ENCODE data around the gene GPBP1. TPM values are rescaled to one million over a fixed set of nuclear protein-coding genes. Genes with fewer than 3 reads are reported as not detected.

Gene GPBP1
- total and polyA plus RNA-seq, 2 donors (not counting 3 experiments of a cell fraction or from before 2014, with no cell fraction given) = 11.7 to 57.4 TPM

DNA sequence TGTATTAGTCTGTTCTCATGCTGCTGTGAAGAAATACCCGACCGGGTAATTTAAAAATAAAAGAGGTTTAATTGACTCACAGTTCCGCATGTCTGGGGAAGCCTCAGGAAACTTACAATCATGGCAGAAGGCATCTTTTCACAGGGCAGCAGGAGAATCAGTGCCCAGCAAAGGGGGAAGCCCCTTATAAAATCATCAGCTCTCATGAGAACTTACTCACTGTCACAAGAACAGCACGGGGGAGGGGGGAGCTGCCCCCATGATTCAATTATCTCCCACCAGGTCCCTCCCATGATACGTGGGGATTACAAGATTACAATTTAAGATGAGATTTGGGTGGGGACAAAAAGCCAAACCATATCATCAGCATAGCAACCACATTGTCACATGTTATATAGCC, 102.5 kb downstream of the GPBP1 start:
- no peaks in the 10 kb centered on the region for H4K20me1 ChIP-seq (replicated peaks; ENCODE audit: control insufficient read depth, extremely low read depth, insufficient read depth, low read length)
- no peaks in the 10 kb centered on the region for H3K9me1 ChIP-seq (replicated peaks; ENCODE audit: control insufficient read depth, extremely low read depth, insufficient read depth, low read length)
- CTCF ChIA-PET = interaction anchor here (1.4 to 4.4 kb wide), 3 partner anchors 10 to 388 kb away, joined by 5 to 39 read pairs (median 6); no protein-coding TSS in a partner anchor
- DNase-seq (ENCODE audit: low read depth, low spot score) (no peak), FAIRE-seq (no peak)
- H3K4me3 ChIP-seq (replicated peaks in 1 of 3; ENCODE audit: insufficient read depth in 1 of 3, low read depth in 1 of 3, low read length in 3 of 3) = no peak overlapping the region
- dilution Hi-C loops (cut with MboI; ENCODE audit: extremely low pct_ligation_motif_present, low sequenced_read_pairs) (no loop called here), intact Hi-C loops (cut with micrococcal nuclease) (loop anchor here (2.0 to 5.0 kb wide), 2 partner anchors 139 to 1006 kb away; no protein-coding TSS in a partner anchor)
- TF ChIP-seq POLR2AphosphoS5 (IDR thresholded peaks at IDR 0.05; ENCODE audit: insufficient read depth, low read depth, low read length) = no peak
- TF ChIP-seq, protein P1, sequence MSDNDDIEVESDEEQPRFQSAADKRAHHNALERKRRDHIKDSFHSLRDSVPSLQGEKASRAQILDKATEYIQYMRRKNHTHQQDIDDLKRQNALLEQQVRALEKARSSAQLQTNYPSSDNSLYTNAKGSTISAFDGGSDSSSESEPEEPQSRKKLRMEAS (IDR thresholded peaks at IDR 0.05; ENCODE audit: insufficient read depth, insufficient read length) = no peak
- no peak for TF ChIP-seq JUN (IDR thresholded peaks at IDR 0.05; ENCODE audit: borderline replicate concordance, insufficient read depth, insufficient read length, low read depth)
- TF ChIP-seq MYC (IDR thresholded peaks at IDR 0.05; ENCODE audit: low read depth, low read length) = no peak
- no peak for TF ChIP-seq POLR2A (IDR thresholded peaks at IDR 0.05; ENCODE audit: low read depth, low read length)
- TF ChIP-seq FOS (IDR thresholded peaks at IDR 0.05; ENCODE audit: borderline replicate concordance, insufficient read depth, low read length) = no peak
- TF ChIP-seq, protein P2, sequence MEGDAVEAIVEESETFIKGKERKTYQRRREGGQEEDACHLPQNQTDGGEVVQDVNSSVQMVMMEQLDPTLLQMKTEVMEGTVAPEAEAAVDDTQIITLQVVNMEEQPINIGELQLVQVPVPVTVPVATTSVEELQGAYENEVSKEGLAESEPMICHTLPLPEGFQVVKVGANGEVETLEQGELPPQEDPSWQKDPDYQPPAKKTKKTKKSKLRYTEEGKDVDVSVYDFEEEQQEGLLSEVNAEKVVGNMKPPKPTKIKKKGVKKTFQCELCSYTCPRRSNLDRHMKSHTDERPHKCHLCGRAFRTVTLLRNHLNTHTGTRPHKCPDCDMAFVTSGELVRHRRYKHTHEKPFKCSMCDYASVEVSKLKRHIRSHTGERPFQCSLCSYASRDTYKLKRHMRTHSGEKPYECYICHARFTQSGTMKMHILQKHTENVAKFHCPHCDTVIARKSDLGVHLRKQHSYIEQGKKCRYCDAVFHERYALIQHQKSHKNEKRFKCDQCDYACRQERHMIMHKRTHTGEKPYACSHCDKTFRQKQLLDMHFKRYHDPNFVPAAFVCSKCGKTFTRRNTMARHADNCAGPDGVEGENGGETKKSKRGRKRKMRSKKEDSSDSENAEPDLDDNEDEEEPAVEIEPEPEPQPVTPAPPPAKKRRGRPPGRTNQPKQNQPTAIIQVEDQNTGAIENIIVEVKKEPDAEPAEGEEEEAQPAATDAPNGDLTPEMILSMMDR (IDR thresholded peaks at IDR 0.05; ENCODE audit: extremely low read depth in 1 of 2, insufficient read depth in 1 of 2, low read depth in 1 of 2, low read length in 2 of 2) = no peak
- TF ChIP-seq GATA2 (IDR thresholded peaks at IDR 0.05; ENCODE audit: insufficient read depth, insufficient read length, low read depth, low read length) = no peak
- H3K4me1 ChIP-seq (ENCODE audit: control insufficient read depth, extremely low read depth, insufficient read depth, low read length) = no peaks in the 10 kb centered on the region
- no peaks in the 10 kb centered on the region for H3K9me3 ChIP-seq (replicated peaks; ENCODE audit: control insufficient read depth, insufficient read depth, low read length)
- BruUV-seq (replicated peaks) = no TSS peak
- H3K79me2 ChIP-seq (ENCODE audit: control insufficient read depth, insufficient read depth, low read length) = no peaks in the 10 kb centered on the region
- H3K27ac ChIP-seq (ENCODE audit: insufficient read depth, low read depth, low read length) = no peak overlapping the region
- H3K27me3 ChIP-seq (ENCODE audit: control insufficient read depth in 2 of 2, insufficient read depth in 2 of 2, low read length in 2 of 2) = peaks cover 0 to 3% of the 10 kb centered on the region in 2 experiments
- POLR2A ChIA-PET = no interaction called here
- H3K4me2 ChIP-seq (ENCODE audit: insufficient read depth, low read length) = no peak overlapping the region
- no peak overlapping the region for H3K9ac ChIP-seq (replicated peaks; ENCODE audit: extremely low read depth, insufficient read depth, low read length)
- no peak overlapping the region for H2AFZ ChIP-seq (ENCODE audit: low read depth, low read length)
- no peaks in the 10 kb centered on the region for H3K36me3 ChIP-seq (ENCODE audit: control insufficient read depth in 2 of 2, extremely low read depth in 1 of 2, insufficient read depth in 2 of 2, low read length in 2 of 2)
